HG03196 (cell line): ENCODE results near the gene PLCB4.

Experiments
- ATAC-seq: cut with Tn5 transposase; IDR thresholded peaks from one replicate; pipeline ENCODE4 v1.9.1; 2021; ENCODE audit not compliant: unreplicated experiment

The PLCB4 gene

DNA sequence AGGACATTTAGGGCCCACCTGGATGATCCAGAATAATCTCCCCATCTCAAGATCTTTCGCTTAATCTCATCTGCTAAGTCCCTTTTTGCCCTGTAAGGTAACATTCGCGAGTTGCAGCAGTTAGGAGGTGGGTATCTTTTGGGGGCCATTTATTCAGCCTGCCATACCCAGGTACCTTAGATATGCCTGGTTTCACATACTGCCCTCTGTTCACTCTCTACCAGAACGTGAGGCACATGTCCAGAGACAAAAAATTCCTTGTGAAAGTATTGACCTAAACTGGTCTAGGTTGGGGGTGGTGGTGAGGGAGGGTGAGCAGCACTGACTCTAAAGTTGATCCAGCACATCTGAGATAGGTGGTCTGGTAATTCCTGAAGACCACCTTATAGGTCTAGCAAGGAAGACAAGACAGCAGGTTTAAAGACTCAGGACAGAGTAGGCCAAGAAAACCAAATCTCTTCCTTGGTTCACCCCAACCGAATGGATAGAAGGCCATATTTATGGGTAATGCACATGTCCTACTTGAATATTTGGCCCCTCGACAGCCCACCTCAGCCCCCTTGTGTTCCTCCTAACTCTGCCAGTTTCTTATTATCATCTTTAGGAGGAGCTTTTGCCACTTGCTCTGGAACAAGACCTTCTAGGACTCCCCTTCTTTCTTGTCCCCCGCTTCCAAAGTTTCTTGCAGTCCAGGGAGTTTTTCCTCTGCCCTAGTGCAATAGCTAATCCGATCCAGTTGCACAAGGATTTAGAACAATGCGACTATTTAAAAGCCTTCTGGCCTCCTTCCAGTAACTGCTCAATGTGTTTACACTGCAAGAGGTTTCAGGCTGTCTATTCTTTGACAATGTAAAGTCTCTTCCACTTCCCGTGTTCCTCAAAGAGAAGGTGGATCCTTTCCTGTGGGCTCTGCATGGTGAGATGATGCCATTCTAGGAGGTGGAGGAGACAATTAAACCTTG lies 232.5 kb downstream of the PLCB4 start:
- ATAC-seq = no peak

DNA sequence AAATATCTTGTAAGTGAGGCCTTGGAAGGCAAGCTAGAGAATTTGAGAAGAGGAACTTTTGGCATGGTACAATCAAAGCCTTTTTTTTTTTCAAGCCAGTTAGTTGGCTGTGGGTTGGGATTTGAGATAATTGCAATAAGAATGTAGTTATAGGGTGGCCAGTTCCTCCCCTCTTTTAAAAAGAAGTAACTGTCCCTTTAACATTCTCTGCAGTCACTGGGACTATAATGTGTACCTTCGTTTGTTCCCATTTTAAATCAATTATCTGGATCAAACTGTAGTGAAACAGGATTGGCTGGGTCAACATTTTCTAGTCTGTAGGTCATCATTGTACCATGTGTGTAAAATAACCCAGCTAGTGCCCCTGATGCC lies 233.2 kb downstream of the PLCB4 start:
- ATAC-seq = no peak

DNA sequence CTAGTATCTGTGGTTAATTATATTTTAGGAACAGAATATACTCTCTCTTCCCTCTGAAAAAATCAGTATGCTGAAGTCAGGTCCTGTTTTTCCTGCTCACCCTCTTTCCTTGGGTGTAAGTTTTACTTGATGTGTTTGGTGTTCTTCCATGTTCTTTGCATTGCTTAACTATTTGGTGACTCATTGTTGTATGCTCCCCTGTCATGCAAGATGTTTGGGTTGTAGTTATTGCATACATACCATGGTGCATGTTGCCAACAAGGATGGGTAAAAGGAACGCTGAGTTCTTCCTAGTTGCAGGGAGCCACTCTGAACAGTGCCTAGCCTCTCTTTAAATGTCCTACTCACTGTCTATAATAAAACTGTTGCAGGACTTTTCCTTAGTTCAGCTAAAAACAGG lies 237.6 kb downstream of the PLCB4 start:
- ATAC-seq = no peak

GRCh38 chr20:9308056-9308455 lies 239.2 kb downstream of the PLCB4 start:
- no peak for ATAC-seq

GRCh38 chr20:9311132-9311531 lies 242.2 kb downstream of the PLCB4 start:
- no peak for ATAC-seq

DNA sequence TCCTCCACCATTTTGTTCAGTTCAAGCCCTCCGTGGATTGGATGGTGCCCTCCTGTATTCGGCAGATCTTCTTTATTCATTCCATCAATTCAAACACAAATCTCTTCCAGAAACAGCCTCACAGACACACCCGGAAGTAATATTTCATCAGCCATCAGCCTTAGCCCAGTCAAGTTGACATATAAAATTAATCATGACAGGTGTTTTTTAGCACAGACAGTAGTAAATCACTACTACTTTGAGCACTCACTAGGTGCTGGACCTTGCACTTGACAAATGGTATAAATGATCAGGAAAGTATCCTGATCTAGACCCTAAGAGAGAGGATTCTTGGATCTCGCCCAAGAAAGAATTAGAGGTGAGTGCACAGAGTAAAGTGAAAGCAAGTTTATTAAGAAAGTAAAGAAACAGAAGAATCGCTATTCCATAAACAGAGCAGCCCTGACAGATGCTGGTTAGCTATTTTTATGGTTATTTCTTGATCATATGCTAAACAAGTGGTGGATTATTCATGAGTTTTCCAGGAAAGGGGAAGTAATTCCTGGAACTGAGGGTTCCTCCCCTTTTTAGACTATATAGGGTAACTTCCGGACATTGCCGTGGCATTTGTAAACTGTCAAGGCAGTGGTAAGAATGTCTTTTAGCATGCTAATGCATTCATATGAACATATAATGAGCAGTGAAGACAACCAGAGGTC lies 250.9 kb downstream of the PLCB4 start:
- no peak for ATAC-seq

DNA sequence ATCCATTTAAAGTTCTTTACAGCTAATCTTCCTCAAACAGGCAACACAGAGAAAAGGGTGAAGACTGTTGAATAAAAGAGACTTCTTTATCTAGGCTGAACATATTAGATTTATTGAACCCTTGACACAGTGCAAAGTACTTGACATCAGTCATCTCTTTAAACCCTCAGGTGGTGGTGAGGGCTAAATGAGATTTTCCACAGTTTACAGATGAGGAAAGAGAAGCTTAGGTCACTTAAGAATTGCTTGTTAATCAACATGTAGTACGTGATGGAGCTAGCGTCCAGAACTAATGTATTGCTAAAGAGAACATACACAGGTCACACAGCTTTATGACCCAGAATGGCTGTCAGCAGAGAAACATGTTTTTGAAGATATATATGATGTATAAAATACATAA lies 252.1 kb downstream of the PLCB4 start:
- no peak for ATAC-seq

- no peak for ATAC-seq
These were observed 253.8 kb downstream of the PLCB4 start for GRCh38 chr20:9322661-9323060.

GRCh38 chr20:9323622-9324021 lies 254.7 kb downstream of the PLCB4 start:
- ATAC-seq = no peak

DNA sequence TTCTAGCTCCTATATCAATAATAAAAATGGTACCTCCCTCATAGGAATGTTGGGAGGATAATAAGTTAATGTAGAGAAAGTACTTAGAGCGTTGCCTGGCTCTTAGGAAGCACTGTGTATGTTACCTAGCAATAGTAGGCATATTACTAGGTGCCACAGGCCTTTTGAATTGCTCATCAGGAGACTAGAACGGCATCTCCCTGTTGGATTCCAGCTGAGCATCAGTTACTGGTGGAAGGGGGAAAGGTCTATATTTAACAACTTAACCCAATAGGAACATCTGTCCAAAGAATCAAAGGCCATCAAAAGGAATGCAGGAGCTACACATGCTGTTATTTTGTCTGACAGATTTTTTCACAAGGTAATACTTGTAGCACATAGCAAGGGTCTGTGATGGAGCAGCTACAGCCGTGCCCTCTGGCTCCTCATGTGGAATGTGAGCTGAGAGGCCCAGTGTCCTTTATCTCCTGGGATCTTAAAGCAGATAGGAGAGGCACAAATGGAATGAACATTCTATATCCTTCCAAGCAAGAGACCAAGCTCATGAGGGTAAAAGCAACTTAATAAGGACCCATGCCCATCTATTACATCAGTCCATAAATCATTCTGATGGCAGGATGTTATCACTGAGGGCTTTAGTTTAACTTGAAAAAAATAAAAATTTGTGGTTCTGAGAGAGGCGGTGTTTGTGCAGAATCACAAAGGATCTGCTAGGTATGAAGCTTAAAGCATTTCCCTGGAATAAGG lies 260.6 kb downstream of the PLCB4 start:
- ATAC-seq = no peak

DNA sequence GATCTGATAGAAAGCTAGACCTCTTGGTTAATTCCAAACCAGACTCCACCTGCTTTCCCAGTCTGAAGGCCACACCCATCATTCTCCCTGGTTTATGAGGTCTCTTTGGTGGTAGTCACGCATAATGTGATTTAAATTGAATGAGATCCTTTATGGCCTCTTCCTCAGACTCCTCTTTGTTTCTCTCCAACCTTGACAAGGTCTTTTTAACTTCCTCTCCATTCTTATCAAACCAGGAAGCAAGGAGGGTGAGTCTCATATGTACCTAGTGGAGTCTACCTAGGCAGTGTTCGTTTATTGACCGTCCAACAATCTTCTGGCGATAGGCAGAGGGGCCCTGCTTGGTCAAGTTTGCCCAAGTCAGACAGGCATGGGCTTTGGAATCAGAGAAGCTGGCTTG lies 261.3 kb downstream of the PLCB4 start:
- ATAC-seq = no peak

DNA sequence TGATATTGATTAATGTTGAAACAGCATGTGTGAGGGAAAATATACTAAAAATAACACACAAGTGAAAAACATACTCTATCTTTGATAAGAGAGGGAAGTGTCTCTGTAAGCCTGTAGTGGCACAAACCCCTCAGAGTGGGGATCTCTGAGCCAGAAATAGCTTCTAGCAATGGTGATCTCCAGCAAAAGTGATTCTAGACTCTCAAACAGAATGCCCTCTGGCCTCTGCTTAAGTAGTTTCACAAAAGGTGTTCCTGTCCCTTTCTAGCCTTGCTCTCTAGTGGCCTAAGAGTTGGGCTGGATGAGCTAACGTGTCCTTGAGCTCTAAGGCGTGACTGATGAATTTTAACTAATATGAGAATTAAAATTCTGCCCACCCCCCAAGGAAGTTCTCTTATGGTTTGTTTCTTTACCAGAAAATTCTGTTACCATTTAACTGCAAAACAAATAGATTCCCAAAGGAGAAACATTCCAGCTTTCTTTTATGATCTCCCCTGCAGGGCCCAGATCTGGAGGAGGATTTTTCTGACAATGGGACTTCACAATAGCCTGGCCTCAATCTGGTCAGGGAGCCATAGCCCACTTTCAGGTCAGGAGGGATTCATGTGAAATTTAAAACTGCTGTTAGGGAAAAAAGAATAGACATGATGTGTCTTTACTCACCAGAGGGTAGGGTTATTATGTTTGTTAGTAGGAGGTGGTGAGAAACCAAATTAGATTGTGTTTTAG lies 263.0 kb downstream of the PLCB4 start:
- ATAC-seq = no peak

GRCh38 chr20:9332791-9333479 lies 264.0 kb downstream of the PLCB4 start:
- ATAC-seq = no peak

DNA sequence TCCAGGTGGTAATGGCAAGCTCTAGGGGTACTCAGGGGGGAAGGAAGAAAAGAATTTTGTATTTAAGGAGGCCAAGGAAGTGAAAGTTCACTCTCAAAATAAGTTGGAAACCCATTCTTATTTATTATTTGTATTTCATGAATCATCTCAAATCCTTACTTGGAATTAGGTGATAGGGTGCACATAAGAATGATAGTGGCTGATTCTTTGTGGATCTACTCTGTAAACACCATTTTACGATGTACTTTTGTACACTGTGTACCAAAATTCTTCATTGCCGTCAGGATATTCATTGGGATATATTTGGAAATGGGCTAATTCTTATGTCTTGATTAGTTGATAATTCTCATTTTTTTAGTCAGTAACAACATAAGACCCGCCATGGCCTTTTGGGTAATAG lies 266.0 kb downstream of the PLCB4 start:
- ATAC-seq = no peak

GRCh38 chr20:9338101-9338500 lies 269.2 kb downstream of the PLCB4 start:
- ATAC-seq = no peak

DNA sequence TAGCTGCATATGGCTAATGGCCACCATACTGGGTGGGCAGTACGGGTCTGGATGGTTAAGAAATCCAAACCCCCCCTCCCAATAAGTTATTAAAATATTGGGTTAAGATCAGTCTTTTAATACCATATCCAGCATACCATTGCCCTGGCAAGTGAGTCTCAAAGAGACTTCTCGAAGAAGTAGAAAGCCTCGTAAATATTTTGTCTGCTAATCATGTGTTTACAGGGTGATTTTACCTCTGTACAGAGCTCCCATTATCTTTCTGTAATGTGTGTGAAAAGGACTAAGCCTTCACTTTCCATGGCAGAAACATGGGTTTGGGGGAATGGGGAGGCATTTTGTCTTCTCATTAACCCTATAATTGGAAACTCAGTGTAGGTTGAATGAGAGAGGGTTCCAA lies 270.8 kb downstream of the PLCB4 start:
- ATAC-seq = no peak

DNA sequence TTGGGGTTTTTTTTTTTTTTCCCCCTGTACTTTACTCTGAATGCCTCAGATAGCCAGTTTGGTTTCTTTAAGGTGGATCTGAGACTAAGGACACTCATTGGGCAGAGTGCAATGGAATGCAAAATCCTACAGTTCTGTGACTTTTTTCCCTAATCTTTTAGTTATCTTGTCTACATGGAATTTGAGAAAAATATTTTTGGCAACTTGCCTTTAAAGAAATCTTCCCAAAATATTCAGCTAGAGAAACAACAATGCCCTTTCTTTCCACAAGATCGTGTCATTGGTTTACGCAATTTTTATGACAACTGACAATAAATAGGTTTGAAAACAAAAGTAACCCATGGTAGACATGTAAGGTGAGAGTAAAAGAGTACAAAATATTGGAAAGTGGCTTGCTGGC lies 273.8 kb downstream of the PLCB4 start:
- ATAC-seq = no peak

DNA sequence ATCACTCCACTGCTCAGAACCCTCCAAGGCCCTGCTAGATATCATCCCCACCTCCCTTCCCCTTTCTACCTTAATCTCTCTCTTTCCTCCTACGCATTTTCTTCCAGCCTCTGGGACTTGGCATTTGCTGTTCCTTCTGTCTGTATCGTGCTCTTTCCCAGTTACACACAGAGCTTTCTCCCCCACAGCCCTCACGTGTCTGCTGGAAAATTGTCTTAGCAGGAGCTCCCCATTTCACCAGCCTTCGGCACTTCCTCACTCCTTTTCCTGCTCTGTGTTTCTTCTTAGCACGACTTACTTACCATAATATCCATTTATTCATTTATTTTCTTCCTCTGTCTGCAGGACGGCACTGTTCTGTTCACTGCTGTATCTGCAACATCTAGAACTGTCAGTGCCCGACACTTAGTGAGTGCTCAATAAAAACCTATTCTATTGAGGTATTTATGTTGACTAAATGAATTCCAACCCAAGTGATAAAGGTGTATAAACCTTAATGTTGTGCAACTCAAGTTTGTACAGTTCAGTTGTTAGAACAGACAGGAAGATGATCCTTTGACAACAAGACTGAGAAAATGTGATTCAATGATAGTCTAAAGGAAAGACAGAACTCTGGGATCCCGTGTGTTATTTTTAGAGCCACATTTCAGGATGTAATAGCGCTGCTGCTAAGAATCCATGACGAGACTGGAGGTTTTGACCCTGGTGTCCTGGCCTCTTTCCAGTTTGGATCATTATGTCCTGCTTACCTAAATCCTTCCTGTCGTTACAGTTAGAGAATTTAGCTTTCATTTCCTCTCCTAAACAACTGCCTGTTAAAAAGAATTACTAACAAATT lies 275.4 kb downstream of the PLCB4 start:
- no peak for ATAC-seq

GRCh38 chr20:9348316-9348715 lies 279.4 kb downstream of the PLCB4 start:
- ATAC-seq = no peak

- no peak for ATAC-seq
These were observed 279.9 kb downstream of the PLCB4 start for GRCh38 chr20:9348747-9349146.
